Stimulated activated CD8-positive, alpha-beta memory T cell treated with anti-CD3 and anti-CD28 coated beads, Interleukin-7, amount 100 ng/mL, for 48 hours (primary cell): ENCODE results near the gene IFNL2.
"Not testable (repeated sequence)": the region's sequence is repeated elsewhere in the genome, so short reads cannot be mapped to it uniquely, and the experiment has no call there.

ENCODE experiments used
- DNase-seq, 2 donors: peaks; one replicate each; pipeline ENCODE4 v3.0.0-alpha.2; 2020; ENCODE audit warnings: low read depth in 1 of 2; ENCODE audit errors: extremely low read depth in 1 of 2

IFNL2 gene

GRCh38 chr19:39296055-39296645, 28.0 kb downstream of the IFNL2 start, which contains the start of gene IFNL1:
IFNL1 (plus strand) TSS chr19:39296407; CDS start chr19:39296422, 15 bp downstream.
- DNase-seq = no peak

- no peak for DNase-seq
Measured at GRCh38 chr19:39296906-39297305, 28.7 kb downstream of the IFNL2 start.

- peak; percentile 47 for DNase-seq
Measured at GRCh38 chr19:39297931-39298634, 29.9 kb downstream of the IFNL2 start.

GRCh38 chr19:39299404-39299803, 31.2 kb downstream of the IFNL2 start:
- DNase-seq = no peak

- no peak for DNase-seq
Measured at GRCh38 chr19:39299832-39300231, 31.6 kb downstream of the IFNL2 start.

GRCh38 chr19:39301021-39301420, 32.8 kb downstream of the IFNL2 start:
- DNase-seq = no peak

- no peak for DNase-seq
Measured at GRCh38 chr19:39301562-39301961, 33.4 kb downstream of the IFNL2 start.

- no peak for DNase-seq
Measured at GRCh38 chr19:39303373-39304184, 35.4 kb downstream of the IFNL2 start.

- DNase-seq = no peak
Measured at GRCh38 chr19:39304185-39304513, 36.0 kb downstream of the IFNL2 start.

GRCh38 chr19:39304701-39305571, 36.7 kb downstream of the IFNL2 start:
- no peak for DNase-seq

GRCh38 chr19:39306075-39306474, 37.9 kb downstream of the IFNL2 start:
- no peak for DNase-seq

GRCh38 chr19:39307046-39307821, 39.0 kb downstream of the IFNL2 start:
- no peak for DNase-seq

GRCh38 chr19:39307822-39308530, 39.8 kb downstream of the IFNL2 start:
- DNase-seq = no peak

GRCh38 chr19:39308531-39309304, 40.5 kb downstream of the IFNL2 start:
- DNase-seq = no peak

- DNase-seq = not testable (repeated sequence)
Measured at GRCh38 chr19:39309305-39309670, 41.1 kb downstream of the IFNL2 start.

GRCh38 chr19:39310558-39311311, 42.5 kb downstream of the IFNL2 start:
- no peak for DNase-seq

- no peak for DNase-seq
Measured at GRCh38 chr19:39314016-39314728, 46.0 kb downstream of the IFNL2 start.
